ENCODE results near the gene CALD1.

DNA sequence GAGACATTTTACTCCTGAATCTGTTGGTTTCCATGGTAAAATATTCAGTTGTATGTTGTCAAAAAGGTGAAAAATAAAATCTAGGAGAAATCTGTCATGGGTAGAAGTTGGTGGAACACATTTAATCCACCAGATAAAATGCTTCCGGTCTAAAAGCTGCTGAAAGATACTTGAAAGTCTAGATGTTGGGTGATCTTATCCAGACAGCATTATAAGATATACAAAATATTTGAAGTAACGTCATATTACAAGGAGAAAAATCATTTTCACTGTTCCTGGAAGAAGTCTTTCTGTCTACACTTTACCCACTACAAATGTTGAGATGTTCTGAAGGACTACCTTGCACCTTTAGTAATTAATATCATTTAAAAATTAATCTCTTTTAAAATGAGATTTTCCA, 40.9 kb downstream of the CALD1 start:
- TF ChIP-seq, protein P1, sequence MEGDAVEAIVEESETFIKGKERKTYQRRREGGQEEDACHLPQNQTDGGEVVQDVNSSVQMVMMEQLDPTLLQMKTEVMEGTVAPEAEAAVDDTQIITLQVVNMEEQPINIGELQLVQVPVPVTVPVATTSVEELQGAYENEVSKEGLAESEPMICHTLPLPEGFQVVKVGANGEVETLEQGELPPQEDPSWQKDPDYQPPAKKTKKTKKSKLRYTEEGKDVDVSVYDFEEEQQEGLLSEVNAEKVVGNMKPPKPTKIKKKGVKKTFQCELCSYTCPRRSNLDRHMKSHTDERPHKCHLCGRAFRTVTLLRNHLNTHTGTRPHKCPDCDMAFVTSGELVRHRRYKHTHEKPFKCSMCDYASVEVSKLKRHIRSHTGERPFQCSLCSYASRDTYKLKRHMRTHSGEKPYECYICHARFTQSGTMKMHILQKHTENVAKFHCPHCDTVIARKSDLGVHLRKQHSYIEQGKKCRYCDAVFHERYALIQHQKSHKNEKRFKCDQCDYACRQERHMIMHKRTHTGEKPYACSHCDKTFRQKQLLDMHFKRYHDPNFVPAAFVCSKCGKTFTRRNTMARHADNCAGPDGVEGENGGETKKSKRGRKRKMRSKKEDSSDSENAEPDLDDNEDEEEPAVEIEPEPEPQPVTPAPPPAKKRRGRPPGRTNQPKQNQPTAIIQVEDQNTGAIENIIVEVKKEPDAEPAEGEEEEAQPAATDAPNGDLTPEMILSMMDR (IDR thresholded peaks at IDR 0.05 in 8 of 11, conservative IDR thresholded peaks at IDR 0.05 in 3 of 11), result no peak
- TF ChIP-seq POLR2A (IDR thresholded peaks at IDR 0.05), result no peak
- no peak for TF ChIP-seq POLR2AphosphoS5 (IDR thresholded peaks at IDR 0.05)

Measured in spleen (tissue), 7 donors.